ENCODE measurements around the gene RNF208.

Gene RNF208

DNA sequence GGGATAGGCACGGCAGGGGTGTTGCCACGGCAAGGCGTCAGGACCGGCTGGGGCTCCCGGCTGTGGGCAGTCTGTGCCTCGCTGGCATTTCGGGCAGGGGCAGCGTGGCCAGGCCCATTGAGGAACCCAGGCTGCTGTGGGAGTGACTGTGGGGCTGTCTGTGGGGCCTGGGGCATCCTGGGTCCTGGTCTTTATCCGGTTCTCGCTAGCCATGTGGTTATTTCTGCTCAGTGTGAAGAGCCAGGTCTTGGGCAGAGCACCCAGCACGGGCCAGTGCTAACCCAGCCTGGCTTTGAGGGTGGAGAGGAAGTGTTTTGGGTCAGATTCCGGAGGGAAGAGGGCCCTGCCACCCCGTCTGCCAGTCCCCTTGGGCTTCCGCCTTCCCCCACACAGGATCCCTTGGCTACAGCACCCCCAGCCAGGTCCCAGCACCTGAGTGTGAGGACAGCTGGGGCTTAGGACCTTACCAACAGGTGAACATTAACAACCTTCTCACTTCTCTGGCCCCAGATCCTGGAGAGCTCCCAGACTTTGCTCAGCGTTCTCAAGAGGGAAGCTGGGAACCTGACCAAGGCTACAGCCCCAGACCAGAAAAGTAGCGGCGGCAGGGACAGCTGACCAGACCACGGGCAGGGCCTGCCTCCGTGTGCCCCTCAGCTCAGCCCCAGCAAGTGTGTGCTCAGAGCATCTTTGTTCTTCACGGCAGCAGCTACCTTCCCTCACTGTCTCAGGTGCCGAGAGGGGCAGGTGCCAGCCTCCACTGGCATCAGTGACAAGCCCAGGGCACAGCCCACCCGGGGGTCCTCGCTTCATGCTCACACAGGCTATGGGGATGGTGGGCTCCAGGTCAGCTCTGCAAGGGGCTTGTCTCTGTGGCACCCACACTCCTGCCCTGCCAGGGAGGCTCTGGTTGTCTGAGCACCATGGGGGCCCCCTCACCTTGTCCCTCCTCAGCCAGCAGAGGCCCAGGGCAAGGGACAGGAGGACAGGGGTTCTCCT lies 32.4 kb downstream of the RNF208 start:
- DNase-seq, result no peak

DNA sequence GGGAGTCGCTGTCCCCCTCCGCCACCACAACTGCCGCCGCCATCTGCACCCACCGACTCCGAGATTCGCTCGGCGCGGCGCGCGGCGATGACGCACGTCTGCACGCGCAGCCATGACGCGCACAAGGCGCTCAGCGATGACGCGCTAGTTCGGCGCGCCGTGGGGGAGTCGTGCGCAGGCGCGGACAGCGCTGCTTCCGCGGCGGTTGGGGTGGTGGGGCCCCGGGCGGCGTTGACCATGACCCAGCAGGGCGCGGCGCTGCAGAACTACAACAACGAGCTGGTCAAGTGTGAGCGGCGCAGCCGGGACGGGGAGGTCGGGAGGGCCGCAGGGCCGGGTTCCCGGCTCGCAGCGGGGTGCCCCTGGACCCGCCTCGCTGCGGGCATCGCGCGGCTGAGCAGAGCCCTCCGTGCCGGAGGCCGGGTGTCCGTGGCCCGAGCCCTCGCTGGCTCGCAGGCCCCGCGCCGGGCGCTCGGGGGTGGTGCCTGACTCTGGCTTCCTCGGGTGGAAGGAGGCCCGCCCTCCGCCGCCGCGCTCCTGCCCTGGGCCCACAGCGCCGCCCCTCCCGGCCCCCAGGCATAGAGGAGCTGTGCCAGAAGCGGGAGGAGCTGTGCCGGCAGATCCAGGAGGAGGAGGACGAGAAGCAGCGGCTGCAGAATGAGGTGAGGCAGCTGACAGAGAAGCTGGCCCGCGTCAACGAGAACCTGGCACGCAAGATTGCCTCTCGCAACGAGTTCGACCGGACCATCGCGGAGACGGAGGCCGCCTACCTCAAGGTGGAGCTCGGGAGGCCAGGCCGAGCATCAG lies 33.3 kb downstream of the RNF208 start, which contains the start of the genes ANAPC2 and SSNA1:
ANAPC2 (minus strand) TSS at position 71 of the 807 bp plus-strand sequence; CDS start at position 43, 28 bp downstream.
SSNA1 (plus strand) TSS at position 187 of the 807 bp plus-strand sequence; CDS start at position 238, 51 bp downstream.
- peak; percentile 98 for DNase-seq

DNA sequence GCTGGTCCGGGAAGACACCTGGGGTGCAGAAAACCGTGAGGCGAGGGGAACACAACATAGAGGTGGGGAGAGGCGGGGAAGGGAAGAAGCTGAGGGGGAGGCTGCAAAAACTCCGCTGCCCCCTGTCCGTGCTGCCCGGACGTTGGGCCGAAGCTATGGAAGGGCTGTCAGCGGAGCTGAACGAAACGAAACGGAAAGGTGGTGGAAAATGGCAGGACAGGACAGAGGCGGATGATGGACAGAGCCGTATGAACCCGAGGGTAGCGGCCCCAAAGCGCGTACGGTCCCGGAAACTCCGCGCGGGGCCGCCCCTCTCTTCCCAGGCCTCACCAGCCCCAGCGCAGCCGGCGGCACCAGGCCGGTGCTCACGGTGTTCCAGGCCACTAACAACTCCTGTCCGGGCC lies 34.0 kb downstream of the RNF208 start:
- DNase-seq, result no peak

DNA sequence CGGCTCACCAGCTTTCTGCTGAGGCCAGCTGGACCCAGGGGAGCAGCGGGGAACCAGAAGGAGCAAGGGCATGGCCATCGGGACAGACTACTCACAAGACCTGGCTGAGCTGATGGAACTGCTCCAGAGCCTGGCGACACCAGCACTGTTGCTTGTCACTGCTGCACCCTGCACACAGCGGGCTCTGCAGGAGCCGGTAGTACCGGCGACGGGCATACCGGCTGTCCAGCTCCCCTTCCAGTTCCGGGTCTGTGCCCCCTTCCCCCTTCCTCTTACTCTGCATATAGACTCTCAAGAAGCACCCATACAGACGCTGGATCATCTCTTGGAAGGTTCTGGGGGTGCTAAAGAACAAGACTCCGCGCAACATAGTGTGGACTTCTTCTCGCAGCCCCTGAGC lies 34.7 kb downstream of the RNF208 start:
- DNase-seq, result no peak

DNA sequence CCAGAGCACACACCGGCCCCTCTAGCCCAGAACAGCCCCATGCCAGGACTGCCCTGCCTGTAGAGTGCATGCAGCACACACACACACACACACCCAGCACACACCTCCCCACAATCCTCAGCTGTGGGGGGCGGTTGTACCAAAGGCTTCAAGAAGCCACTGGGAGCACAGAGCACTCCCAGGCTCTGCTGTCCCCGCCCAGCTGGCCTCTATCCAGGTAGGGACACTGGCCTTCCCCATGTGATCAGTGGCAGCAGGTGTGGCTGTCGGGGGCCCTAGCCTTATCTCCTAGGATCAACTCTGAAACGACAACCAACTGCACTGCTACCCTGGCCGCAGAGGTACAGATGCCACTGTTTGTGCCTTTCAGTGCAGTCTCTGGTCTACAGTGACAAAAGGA lies 35.7 kb downstream of the RNF208 start:
- DNase-seq, result no peak

DNA sequence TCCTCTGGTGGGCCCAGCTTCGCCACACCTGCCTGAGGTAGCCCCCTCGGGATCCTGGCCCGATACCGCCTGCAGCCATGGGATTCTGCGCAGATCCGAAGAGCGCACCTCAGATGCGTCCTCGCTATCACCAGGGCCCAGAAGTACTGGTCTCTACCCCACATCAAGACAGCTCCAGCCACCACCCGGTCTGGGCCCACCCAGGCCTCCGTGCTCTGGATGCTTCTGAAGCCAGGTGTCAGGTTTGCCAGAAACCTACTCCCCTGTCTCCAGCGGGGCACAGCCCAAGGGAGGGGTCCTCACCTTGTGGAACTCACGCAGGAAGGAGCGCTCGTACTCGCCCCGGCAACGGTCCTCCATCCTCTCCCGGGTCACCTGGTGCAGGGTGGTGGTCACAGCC lies 36.1 kb downstream of the RNF208 start:
- DNase-seq, result no peak

DNA sequence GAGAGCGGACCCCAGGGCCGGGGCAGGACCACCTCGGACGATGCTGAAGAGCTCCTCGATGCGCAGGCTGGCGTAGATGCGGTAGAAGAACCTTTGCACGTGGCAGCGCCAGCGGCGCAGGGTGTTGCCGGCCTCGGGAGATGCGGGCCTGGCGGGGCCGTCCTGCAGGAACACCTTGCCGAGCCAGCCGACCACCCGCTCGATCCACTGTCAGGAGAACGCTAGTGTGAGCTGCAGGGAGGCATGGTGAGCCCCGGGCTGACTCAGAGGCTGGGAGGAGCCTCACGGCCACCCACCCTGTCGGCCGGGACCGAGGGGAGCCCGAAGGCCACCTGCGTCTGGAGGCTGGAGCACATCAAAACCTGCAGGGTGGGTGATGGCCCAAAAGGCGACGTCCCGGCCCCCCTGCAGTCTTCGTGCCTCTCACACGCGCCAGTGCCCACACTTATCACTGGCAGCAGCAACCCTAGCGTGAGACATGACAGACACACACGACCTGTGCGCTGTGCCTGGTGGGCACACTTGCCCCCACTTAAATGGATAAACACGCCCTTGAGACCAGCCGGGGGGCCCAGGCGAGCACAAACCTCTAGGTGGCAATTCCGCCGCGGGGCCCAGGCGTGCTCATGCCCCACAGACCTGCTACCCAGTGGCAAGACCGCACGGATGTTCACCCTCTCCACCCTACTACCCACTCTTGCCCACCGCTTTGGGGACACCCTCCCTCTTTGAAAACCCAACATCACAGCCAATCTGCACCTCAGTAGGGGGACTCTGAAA lies 37.0 kb downstream of the RNF208 start:
- no peak for DNase-seq

DNA sequence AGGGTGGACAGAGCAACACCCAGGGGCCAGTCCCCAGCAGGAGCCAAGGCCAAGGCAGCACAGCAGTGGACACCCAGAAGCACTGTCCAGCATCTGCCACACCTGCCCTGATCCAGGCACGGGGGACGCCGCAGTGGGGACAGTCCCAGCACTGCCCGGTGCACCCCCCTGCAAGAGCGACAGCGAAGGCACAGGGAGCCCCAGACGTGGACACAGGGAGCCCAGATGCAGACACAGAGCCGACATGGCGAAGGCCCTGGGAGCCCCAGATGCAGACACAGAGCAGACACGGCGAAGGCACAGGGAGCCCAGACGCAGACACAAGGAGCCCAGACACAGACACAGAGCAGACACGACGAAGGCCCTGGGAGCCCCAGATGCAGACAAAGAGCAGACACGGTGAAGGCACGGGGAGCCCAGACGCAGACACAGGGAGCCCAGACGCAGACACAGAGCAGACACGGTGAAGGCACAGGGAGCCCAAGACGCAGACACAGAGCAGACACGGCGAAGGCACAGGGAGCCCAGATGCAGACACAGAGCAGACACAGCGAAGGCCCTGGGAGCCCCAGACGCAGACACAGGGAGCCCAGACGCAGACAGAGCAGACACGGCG lies 38.0 kb downstream of the RNF208 start:
- DNase-seq, result no peak

DNA sequence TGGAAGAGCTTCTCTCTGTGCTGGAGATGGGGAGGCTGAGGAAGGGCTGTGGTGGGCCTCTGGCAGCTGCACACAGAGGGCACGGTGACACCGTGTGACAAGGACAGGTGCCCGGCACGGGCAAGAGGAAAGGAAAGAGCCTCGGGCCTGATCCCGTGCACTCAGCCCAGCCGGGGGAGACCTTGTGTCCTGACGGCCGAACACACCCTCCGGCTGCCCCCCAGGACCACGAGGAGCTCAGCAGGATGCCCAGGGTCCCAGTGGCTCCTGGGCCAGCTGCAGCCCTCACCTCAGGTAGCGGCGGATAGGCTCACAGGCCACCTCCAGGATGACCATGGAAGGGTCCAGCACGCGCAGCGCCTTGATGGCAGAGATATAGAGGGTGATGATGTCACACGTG lies 39.2 kb downstream of the RNF208 start:
- no peak for DNase-seq

DNA sequence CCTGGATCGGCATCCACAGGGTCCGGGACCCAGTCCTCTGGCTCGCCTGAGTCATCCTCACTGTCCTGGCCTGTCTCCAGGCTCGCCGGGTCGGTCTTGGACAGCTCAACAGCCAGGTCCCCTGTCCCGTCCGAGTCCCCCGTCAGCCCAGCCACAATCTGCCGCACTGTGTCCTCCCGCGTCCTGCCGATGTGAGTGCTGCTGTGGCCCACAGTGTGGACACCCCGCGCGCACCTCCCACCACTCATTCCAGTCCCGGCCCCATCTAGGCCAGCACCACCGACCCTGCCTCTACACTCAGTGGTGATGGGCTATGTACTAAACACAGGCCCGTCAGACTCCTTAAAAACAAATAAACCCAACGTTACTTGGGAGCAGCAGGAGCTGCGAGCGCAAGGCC lies 40.4 kb downstream of the RNF208 start:
- no peak for DNase-seq

DNA sequence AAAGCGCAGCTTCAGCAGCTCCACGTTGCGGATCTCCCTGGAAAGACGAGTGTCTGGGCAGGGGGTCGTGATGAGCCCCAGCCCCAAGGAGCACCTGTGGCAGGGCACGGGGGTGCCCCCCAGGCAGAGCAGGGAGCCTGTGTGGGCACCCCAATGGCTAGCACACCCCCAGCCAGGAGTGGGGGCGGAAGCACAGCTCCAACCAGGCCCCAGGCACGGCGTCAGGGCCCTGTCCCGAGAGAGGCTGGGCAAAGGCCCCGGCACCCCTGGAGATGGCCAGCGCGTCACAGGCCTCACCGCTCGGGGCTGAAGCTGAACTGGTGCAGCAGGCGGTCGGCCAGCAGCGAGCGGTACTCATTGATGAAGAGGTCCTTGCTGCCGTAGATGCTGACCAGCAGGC lies 41.5 kb downstream of the RNF208 start:
- DNase-seq, result no peak

DNA sequence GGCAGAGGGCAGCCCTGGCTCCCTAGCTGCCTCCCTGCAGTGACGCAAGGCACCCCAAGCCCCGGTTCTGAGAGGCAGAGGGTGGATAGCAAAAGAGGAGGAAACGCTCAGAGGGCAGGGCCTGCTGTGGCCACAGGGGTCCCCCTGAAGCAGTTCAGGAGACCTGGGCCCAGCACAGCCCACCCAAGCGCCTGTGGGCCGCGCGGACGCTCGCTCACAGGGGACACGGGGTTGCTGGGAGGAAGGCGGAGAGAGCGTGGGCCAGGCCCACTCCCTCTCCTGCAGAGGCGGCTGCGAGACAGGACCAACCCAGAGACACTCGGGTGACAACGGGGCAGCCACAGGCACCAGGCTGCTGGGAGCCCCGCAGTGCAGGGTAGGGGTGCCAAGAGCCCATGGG lies 42.3 kb downstream of the RNF208 start:
- no peak for DNase-seq

DNA sequence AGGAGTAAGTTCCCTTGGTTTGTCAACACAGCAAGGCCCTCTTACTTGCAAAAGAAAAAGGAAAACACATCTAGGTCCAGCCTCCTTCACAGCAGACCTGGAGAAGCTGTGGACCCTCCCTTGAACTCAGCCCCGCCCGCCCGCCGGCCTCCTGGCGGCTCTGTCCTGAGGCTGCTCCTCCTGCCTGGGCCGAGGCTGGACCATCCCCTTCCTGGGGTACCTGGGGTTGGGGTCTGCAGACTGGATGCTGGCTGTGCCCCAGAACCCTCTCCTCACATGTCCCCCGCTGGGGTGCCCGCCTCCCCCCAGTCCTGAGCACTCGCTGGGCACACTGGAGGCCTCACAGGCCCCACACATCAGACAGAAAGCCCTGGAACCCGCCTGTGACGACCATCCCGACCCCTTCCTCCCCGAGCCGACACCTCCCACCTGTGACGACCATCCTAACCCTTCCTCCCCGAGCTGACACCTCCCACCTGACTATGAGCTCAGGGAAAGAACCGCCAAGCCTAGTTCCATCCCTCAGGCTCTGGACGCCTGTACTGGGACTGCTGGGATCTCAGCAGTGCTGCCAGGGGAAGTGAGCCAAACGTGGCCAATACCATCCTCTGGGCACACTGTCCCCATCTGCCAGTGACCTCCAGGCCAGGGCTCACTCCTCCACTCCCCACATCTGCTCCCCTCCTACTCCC lies 43.0 kb downstream of the RNF208 start:
- DNase-seq, result no peak

DNA sequence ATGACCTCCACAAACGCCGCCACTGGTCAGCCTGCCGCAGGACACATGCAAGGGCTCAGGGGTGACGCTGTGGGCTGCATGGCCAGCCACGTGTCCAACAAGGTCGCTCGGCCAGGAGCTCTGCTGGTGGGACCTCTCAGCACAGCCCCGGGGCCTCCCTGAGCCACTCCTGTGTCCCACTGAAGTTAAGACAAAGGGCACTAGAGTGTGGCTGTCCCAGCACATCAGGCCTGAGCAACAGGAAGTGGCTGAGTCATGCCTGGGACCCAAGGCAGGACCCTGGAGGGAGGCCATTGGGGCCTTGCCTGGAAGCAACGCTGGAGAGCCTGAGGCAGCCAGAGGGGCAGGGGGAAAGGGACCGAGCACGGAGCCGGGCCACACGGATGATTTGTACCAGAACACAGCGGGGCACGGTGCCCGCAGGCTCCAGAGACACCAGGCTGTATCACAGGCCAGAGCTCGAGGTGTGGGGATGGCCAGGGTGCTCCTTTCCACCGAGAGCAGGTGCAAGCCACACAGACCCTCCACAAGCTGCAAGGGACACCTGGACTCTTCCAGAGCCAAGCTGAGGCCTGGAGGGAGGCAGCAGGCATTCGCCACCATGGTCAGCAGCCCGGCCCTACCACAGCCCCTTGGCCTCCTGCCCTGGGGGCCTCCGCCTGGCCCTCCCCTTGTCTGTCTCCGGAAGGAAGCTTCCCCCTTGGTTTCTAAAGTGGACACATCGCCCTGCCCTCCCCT lies 43.7 kb downstream of the RNF208 start:
- DNase-seq, result no peak

DNA sequence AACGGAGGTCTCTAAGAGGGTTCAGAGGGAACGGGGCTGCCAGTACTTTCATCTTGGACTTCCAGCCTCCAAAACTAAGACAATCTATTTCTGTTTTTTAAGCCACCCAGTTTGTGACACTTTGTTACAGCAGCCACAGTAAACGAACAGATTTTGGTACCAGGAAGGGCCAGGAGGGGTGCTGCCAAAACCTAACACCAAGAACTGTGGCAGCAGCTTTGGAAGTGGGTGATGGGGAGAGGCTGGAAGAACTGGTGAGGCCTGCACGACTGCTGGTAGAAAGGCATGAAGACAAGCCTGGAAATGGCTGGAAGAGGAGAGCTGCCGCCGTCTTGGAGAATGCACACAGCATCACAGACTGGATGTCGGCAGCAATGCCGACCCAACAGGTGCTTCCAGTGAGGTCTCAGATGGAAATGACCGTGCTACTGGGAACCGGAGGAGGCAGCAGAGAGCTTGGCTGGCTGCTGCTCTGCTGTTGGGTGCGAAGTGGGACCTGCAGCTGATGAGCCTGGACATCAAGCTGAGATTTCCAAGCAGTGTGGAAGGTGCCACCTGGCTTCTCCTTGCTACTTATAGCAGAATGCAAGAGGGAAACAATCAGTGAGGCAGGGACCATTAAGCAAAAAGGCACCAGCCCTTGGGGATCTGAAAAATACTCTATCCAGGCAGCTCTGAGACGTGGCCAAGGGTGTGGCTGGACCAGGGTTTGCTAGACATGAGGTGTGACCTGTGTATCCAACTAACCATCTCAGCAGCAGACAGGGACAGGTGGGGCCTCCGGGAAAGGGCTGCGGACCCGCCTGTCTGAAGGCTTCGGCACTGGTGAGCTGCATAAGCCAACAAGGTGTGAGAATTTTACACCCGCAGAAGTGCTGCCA lies 45.5 kb downstream of the RNF208 start:
- DNase-seq, result no peak

DNA sequence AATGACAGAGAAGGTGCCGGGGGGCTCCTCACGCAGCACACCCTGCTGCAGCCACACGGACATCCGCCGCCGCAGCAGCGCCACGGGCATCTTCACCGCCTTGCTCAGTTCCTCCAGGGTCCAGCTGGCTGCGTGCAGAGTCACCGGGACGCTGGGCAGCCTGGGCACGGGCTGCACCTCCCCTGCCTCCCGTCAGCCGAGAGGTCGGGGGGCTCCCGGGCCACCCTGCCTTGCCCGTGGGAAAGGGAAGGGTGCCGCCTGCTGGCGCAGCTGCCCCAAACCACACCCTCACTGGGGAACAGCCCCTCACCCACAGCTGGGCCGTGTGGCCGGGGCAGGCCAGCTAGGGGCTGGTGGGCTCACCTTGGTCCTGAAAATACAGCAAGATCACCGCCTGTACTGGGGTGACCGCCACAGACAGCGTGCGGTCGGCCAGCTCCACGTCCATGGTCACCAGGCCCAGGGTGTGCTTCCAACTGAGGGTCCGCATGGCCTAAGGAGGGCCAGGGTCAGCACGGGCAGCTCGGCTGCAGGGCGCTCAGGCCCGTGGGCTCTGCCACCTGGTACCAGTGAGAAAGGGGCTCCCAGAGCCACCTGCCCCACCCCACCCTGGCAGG lies 46.6 kb downstream of the RNF208 start:
- DNase-seq, result no peak

DNA sequence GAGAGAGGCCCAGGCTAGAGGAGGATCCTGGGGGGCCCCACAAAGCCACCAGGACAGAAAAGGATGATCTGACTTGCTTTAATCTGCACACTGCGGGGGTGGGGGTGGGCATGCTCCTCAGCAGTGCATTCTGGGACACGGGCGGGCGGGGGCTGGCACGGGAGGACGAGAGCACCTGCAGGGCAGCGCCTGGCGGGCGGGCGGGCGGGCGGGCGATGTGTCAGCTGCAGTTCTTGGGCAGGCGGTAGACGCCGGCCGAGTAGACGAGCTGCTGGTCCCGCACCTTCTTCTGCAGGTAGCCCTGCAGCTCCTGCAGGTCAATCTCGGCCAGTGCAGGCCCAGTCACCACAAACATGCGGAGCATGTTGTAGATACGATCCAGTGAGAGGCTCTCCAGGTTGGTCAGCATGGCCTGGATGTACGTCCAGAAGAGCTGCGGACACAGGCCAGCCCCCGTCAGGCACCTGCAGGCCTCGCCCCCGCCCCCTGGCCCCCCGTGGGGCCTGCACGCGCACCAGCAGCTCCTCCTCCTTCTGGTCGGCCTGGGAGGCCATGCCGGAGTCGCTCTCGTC lies 47.2 kb downstream of the RNF208 start:
- no peak for DNase-seq

DNA sequence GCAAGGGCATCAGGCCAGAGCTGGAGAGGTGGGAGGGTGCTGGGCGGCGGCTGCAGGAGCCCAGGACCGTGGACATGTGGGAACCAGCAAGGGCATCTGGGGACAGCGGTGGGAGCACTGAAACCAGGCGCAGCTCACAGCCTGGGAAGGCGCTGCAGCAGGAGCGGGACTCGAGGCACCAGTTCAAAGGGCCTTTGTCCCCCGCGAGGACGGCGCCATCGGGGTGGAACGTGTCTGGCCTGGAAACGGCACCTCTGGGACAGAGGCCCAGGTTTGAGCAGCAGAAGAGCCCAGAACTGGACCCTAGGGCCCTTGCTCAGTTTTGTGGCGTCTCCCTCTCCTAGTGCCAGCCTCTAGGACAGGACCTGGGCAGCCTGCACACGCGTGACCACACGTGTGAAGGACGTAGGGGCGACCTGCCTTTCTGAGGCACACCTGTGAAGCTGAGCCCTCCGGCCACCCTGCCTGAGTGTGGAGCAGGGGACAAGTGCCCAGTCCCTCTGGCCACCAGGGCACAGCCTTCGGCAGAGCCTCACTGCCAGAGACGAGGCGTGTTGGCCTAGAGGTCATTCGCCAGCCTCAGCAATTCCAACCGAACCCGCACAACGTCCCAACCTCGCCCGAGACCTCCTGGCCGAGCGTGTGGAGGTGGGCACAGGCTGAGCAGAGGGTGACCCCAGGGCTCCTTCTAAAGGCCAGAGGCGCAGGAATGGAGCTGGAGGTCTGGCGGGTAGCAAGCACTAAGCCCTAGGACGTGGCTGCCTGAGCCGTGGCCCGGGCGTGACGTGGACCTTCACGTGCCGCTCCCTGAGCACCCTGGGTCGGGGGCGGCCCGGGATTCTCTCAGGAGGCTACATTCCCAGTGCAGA lies 48.0 kb downstream of the RNF208 start:
- DNase-seq, result no peak

All from eye (tissue), 1 donor.